ENCODE data around the gene SLPI.

DNA sequence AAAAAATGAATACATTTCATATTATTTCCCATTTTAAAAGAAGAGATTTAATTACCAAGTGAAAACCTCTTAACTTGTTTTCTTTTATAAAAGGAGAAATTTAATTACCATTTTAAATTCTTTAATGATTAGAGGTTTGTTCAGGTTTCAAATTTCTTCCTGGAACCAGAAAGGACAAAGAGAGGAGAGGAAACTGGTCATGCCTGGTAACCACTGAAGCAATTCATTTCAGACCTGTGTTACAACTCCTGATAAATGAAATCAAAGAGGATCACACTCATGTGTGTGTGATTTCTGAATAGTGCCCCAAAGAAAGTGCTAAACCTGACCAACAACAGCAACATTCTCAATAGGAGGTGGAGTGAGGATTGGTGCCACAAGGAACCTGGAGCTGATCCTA lies 12.6 kb upstream of the SLPI start:
- TF ChIP-seq, protein P1, sequence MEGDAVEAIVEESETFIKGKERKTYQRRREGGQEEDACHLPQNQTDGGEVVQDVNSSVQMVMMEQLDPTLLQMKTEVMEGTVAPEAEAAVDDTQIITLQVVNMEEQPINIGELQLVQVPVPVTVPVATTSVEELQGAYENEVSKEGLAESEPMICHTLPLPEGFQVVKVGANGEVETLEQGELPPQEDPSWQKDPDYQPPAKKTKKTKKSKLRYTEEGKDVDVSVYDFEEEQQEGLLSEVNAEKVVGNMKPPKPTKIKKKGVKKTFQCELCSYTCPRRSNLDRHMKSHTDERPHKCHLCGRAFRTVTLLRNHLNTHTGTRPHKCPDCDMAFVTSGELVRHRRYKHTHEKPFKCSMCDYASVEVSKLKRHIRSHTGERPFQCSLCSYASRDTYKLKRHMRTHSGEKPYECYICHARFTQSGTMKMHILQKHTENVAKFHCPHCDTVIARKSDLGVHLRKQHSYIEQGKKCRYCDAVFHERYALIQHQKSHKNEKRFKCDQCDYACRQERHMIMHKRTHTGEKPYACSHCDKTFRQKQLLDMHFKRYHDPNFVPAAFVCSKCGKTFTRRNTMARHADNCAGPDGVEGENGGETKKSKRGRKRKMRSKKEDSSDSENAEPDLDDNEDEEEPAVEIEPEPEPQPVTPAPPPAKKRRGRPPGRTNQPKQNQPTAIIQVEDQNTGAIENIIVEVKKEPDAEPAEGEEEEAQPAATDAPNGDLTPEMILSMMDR (IDR thresholded peaks at IDR 0.05): no peak
- TF ChIP-seq POLR2A (IDR thresholded peaks at IDR 0.05): no peak
